ENCODE measurements around the gene DMD.

- TF ChIP-seq EZH2 (IDR thresholded peaks at IDR 0.05; ENCODE audit: insufficient read depth, poor library complexity, severe bottlenecking) = no peak
- no peak for TF ChIP-seq EZH2phosphoT487 (IDR thresholded peaks at IDR 0.05; ENCODE audit: insufficient read depth, low read depth)
Measured at GRCh38 chrX:32788936-32789335, 422.4 kb downstream of the DMD start.

Measured in GM23248 (cell line).